ENCODE data around the gene AKAP11. TPM values are rescaled to one million over a fixed set of nuclear protein-coding genes. Genes with fewer than 3 reads are reported as not detected.

The AKAP11 gene
- total and polyA plus RNA-seq, 2 of the 13 experiments (the other 11 are each of a cell fraction or from before 2014, with no cell fraction given): 7.2 to 9.8 TPM

DNA sequence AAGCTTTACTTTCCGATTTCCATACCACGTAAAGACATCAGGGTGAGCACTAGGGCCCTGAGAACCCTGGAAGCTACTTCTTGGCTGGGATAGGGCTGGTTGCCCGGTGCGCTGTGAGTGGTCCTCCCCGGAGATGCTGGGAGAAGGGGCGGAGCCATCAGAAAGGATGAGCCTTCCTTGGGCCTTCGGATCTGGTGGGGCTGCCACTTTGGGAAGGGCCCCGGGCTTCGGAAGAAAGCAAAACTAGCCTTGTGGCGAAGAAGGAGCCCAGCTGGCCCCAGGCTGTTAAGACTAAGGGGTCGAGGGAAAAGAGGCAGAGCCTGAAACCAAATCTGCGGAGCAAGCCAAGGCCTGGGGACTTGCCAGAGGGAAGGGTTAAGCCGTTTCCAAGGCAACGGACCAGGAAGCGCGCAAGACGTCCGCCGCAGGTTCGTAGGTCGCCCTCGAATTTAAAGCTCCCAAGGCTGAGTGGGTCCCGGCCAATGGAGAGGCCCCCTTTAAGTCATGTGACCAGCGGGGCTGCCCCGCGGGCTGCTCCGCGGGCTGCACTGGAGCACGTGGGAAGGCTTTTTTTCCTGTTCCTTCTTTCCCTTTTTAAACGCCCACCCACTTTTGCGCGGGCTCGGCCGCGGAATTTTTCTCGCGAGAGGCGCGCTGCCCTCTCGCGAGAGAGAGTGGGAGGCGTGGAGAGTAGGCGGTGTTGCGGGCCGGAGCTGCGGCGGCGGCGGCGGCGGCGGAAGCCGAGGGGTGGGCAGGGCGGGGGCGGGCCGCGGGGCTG is 426 bp upstream of the AKAP11 start (continued):
- TF ChIP-seq RERE (CRISPR knock-in tag; IDR thresholded peaks at IDR 0.05; ENCODE audit: low read depth) (no peak), ZBTB10 (CRISPR knock-in tag; IDR thresholded peaks at IDR 0.05; ENCODE audit: borderline replicate concordance) (0 out of 2 replicates have a peak, but pooled peaks have one; percentile 71), ZMYM4 (CRISPR knock-in tag; IDR thresholded peaks at IDR 0.05) (peak; percentile 92), ZNF354B (CRISPR knock-in tag; IDR thresholded peaks at IDR 0.05) (no peak), MNT (IDR thresholded peaks at IDR 0.05) (peak; percentile 75), PCBP2 (optimal IDR thresholded peaks at IDR 0.05; ENCODE audit: low read depth, low read length, poor library complexity, severe bottlenecking) (no peak), JUNB (CRISPR knock-in tag; IDR thresholded peaks at IDR 0.05; ENCODE audit: borderline replicate concordance) (peak; percentile 24; the same call in 1 of the 2 replicates), RNF2 (conservative IDR thresholded peaks at IDR 0.05; ENCODE audit: low read depth) (peak; percentile 94), THYN1 (CRISPR knock-in tag; IDR thresholded peaks at IDR 0.05; ENCODE audit: borderline replicate concordance, low read depth) (no peak), ZNF331 (CRISPR knock-in tag; IDR thresholded peaks at IDR 0.05) (peak; percentile 75), ZNF597 (CRISPR knock-in tag; IDR thresholded peaks at IDR 0.05) (no peak), SMYD3 (CRISPR knock-in tag; IDR thresholded peaks at IDR 0.05) (peak; percentile 84)
- TF ChIP-seq, protein P1, sequence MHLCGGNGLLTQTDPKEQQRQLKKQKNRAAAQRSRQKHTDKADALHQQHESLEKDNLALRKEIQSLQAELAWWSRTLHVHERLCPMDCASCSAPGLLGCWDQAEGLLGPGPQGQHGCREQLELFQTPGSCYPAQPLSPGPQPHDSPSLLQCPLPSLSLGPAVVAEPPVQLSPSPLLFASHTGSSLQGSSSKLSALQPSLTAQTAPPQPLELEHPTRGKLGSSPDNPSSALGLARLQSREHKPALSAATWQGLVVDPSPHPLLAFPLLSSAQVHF (CRISPR knock-in tag; IDR thresholded peaks at IDR 0.05): peak; percentile 87; the same call in 1 of the 2 replicates
- TF ChIP-seq, protein P2, sequence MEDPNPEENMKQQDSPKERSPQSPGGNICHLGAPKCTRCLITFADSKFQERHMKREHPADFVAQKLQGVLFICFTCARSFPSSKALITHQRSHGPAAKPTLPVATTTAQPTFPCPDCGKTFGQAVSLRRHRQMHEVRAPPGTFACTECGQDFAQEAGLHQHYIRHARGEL (CRISPR knock-in tag; IDR thresholded peaks at IDR 0.05): peak; percentile 31; the same call in 1 of the 2 replicates
